ENCODE measurements around the gene CDH23. TPM values are rescaled to one million over a fixed set of nuclear protein-coding genes. Genes with fewer than 3 reads are reported as not detected.

Gene CDH23
- total RNA-seq, 1 donor from 2014 or later = 0.29 TPM

GRCh38 chr10:71455035-71455434, 58.3 kb downstream of the CDH23 start:
- Mint-ChIP-seq H3K4me3 (no peak overlapping the region), H3K4me1 (no peaks in the 10 kb centered on the region), H3K36me3 (ENCODE audit: low read depth) (no peaks in the 10 kb centered on the region), H3K9me3 (no peaks in the 10 kb centered on the region), H3K27me3 (peaks cover 9% of the 10 kb centered on the region), H3K27ac (no peak overlapping the region)
- TF ChIP-seq CTCF (IDR thresholded peaks at IDR 0.05) = no peak
- intact Hi-C loops (cut with micrococcal nuclease) = no loop called here
- no peak for ATAC-seq (ENCODE audit: low read depth)
- DNase-seq = no peak
- ChIA-PET CTCF (no interaction called here), POLR2A (no interaction called here)

- intact Hi-C loops (cut with micrococcal nuclease) = no loop called here
- no peaks in the 10 kb centered on the region for H3K9me3 Mint-ChIP-seq
- ATAC-seq (ENCODE audit: low read depth) (no peak), DNase-seq (no peak)
- ChIA-PET POLR2A (no interaction called here), CTCF (interaction anchor here (1.0 kb wide), 1 partner anchor 145 kb away, joined by 3 read pairs; no protein-coding TSS in a partner anchor)
- no peak for TF ChIP-seq CTCF (IDR thresholded peaks at IDR 0.05)
- H3K4me3 Mint-ChIP-seq = no peak overlapping the region
- H3K36me3 Mint-ChIP-seq (ENCODE audit: low read depth) = no peaks in the 10 kb centered on the region
- H3K27ac Mint-ChIP-seq = no peak overlapping the region
- peaks cover 11% of the 10 kb centered on the region for H3K27me3 Mint-ChIP-seq
- no peaks in the 10 kb centered on the region for H3K4me1 Mint-ChIP-seq
These were observed 59.9 kb downstream of the CDH23 start for GRCh38 chr10:71456631-71457030.

- no peak overlapping the region for H3K27ac Mint-ChIP-seq
- intact Hi-C loops (cut with micrococcal nuclease) = no loop called here
- H3K9me3 Mint-ChIP-seq = no peaks in the 10 kb centered on the region
- no peaks in the 10 kb centered on the region for H3K4me1 Mint-ChIP-seq
- TF ChIP-seq CTCF (IDR thresholded peaks at IDR 0.05) = no peak
- peaks cover 11% of the 10 kb centered on the region for H3K27me3 Mint-ChIP-seq
- CTCF ChIA-PET = no interaction called here
- no peak for ATAC-seq (ENCODE audit: low read depth)
- no peak overlapping the region for H3K4me3 Mint-ChIP-seq
- DNase-seq = no peak
- POLR2A ChIA-PET = interaction anchor here (0.6 kb wide), 1 partner anchor 73 kb away, joined by 4 read pairs; no protein-coding TSS in a partner anchor
- no peaks in the 10 kb centered on the region for H3K36me3 Mint-ChIP-seq (ENCODE audit: low read depth)
These were observed 61.2 kb downstream of the CDH23 start for GRCh38 chr10:71457908-71458307.

- ChIA-PET CTCF (no interaction called here), POLR2A (interaction anchor here (0.6 kb wide), 1 partner anchor 73 kb away, joined by 4 read pairs; no protein-coding TSS in a partner anchor)
- no peak overlapping the region for H3K4me3 Mint-ChIP-seq
- intact Hi-C loops (cut with micrococcal nuclease) = no loop called here
- TF ChIP-seq CTCF (IDR thresholded peaks at IDR 0.05) = no peak
- no peak for DNase-seq
- peaks cover 11% of the 10 kb centered on the region for H3K27me3 Mint-ChIP-seq
- no peaks in the 10 kb centered on the region for H3K9me3 Mint-ChIP-seq
- H3K36me3 Mint-ChIP-seq (ENCODE audit: low read depth) = no peaks in the 10 kb centered on the region
- no peak for ATAC-seq (ENCODE audit: low read depth)
- no peak overlapping the region for H3K27ac Mint-ChIP-seq
- H3K4me1 Mint-ChIP-seq = no peaks in the 10 kb centered on the region
These were observed 61.7 kb downstream of the CDH23 start for GRCh38 chr10:71458387-71458786.

- DNase-seq (no peak), ATAC-seq (ENCODE audit: low read depth) (no peak)
- TF ChIP-seq CTCF (IDR thresholded peaks at IDR 0.05) = no peak
- Mint-ChIP-seq H3K27me3 (peaks cover 16% of the 10 kb centered on the region), H3K4me1 (no peaks in the 10 kb centered on the region), H3K27ac (no peak overlapping the region), H3K4me3 (no peak overlapping the region), H3K36me3 (ENCODE audit: low read depth) (no peaks in the 10 kb centered on the region), H3K9me3 (no peaks in the 10 kb centered on the region)
- intact Hi-C loops (cut with micrococcal nuclease) = no loop called here
- ChIA-PET POLR2A (no interaction called here), CTCF (no interaction called here)
These were observed 62.8 kb downstream of the CDH23 start for GRCh38 chr10:71459513-71459912.

Data from activated B cell treated with CpG ODN at 0.5 μM for 24 hours (primary cell).